Left ventricle myocardium superior (tissue), 1 donor: ENCODE results near the gene TEX22. TPM values are rescaled to one million over a fixed set of nuclear protein-coding genes. Genes with fewer than 3 reads are reported as not detected.

Experiments
- ATAC-seq: fragments of 200-7000 bp; cut with Tn5 transposase; one replicate; pipeline ENCODE4 v1.9.1; 2020; ENCODE audit warnings: mild to moderate bottlenecking, moderate library complexity
- DNase-seq: peaks from one replicate; pipeline ENCODE4 v3.0.0-alpha.2; 2020
- intact Hi-C: fragments of 100-400 bp; cut with micrococcal nuclease; formaldehyde crosslinking; loops from one replicate; pipeline ENCODE4 v1.11.0; 2022
- total RNA-seq: library from RNA; stranded (reverse); fragmentation: NEBNext Ultra II Directional; extraction: Animal tissue kit (Norgen Biotek cat#: 25700); gene quantifications from one replicate; pipeline ENCODE4 v1.2.1, GENCODE V29; 2021
- donor health status: DM: no; HTN: yes; CAD: no; lungs with severe emphysema.

TEX22 gene
- total RNA-seq, 1 donor from 2014 or later, result 1.6 TPM

- no peak for DNase-seq
- ATAC-seq, result no peak
- intact Hi-C loops, result no loop called here
Observed at GRCh38 chr14:105381446-105382342, 16.6 kb upstream of the TEX22 start.

- no peak for DNase-seq
- intact Hi-C loops, result no loop called here
- no peak for ATAC-seq
Observed at GRCh38 chr14:105382343-105383082, 15.8 kb upstream of the TEX22 start.

DNA sequence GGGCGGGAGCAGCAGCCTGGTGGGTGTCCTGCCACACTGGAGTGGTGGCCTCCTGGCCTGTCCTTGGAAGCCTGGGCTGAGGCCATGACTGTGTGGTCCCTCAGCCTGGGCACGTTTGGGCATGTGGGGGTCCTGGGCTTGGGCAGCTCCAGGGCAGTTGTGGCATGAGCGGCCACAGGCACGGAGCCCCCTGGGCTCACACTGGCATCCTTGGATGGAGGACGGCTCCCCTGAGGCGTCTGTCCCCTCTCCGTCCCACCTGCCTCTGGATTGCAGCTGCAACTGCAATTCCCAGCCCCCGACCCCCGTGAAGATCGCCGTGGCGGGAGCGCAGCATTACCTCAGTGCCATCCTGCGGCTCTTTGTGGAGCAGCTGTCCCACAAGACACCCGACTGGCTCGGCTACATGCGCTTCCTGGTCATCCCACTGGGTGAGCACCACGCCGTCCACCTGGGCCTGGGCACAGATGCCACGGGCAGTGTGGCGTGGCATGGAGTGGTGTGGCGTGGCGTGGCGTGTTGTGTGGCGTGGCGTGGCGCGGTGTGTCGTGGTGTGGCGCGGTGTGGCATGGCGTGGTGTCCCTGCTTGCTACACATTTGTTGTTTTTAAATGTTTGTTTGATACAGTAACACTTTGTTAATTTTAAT, 15.1 kb upstream of the TEX22 start:
- no peak for ATAC-seq
- peak; percentile 19 for DNase-seq
- intact Hi-C loops, result no loop called here

DNA sequence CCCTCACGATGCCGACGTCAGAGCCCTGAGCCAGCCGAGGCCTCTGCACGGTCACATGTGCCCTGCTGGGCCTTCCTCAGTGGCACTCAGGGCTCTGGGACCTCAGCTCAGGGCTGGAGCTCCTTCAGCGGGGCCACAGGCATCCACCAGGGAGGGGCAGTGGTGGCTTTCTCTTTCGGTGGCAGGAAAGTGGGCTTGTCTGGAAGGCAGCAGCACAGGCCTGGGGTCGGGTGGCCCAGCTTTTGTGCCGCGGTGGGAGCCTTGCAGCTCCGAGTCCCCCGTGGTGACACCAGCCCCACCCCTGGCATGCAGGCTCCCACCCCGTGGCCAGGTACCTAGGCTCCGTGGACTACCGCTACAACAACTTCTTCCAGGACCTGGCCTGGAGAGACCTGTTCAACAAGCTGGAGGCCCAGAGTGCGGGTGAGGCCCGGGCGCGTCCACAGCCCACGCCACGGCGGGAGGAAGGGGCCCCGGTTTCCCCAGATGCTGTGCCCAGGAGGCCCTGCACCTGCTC, 14.2 kb upstream of the TEX22 start:
- DNase-seq (no peak), ATAC-seq (no peak)
- intact Hi-C loops, result no loop called here

- ATAC-seq (no peak), DNase-seq (no peak)
- intact Hi-C loops, result no loop called here
Observed at GRCh38 chr14:105384605-105385321, 13.6 kb upstream of the TEX22 start.

DNA sequence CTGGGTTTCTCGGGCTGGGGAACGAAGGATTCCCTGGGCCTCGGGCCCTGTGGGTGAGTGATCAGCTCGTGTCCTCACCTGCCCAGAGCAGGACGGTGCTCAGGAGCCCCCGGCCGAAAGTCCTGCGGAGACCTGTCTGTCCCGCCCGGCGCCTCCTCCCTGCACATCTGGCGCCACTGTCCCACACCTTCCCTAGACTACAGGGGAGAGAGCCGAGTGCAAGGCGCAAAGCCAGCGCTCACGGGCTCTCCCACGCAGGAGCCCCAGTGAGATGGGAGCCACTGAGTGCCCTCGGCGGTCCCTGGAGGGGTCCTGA, 13.1 kb upstream of the TEX22 start:
- DNase-seq, result no peak
- no peak for ATAC-seq
- intact Hi-C loops, result no loop called here

- ATAC-seq (peak; percentile 17), DNase-seq (no peak)
- intact Hi-C loops, result no loop called here
Observed at GRCh38 chr14:105385698-105386365, 12.5 kb upstream of the TEX22 start.

DNA sequence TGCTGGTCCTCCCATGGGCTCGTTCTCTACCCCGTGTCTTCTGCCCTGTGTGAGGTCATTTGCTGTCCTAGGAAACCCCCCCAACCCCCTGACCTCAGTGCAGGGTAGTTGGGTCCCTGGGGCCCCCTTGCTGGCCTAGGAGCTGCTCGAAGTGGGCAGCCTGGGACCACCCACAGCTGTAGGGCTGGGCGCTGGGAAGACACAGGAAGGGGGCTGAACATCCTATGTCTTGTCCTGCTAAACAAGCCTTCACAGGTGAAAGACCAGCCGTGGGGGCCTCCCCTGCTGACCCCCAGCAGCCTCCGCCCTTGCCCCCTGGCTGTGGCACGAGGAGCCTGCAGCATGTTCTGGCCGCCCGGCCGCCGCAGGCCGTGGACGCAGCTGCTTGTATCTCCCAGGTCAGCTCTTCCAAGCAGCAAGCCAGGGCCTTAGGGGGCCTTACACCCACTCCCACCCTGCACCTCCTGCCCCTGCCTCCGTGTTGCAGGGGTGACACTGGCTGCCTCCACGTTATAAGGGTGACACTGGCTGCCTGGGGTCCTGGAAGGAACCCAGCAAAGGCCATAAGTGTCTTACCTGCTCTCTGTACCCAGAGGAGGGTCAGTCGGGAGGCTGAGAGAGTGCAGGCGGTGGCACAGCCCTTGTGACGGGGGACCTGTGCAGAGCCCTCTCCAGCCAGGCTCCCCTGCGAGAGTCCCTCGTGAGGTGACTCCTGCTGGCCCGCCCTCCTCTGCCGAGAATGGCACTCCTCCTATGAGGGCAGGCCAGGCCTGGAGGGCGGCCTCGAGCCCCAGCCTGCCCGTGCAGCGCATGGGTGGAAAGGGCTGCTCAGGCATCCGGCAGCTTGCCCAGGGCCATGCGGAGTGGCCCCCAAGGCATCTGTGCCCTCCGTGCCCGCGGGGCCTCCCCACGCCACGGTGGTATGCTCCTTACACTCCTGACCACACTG, 11.5 kb upstream of the TEX22 start:
- intact Hi-C loops, result no loop called here
- ATAC-seq (no peak), DNase-seq (peak; percentile 20)

GRCh38 chr14:105387530-105387922, 10.8 kb upstream of the TEX22 start:
- no peak for DNase-seq
- intact Hi-C loops, result no loop called here
- ATAC-seq, result no peak

- DNase-seq (no peak), ATAC-seq (peak; percentile 26)
- intact Hi-C loops, result no loop called here
Observed at GRCh38 chr14:105388110-105388951, 10.0 kb upstream of the TEX22 start.

GRCh38 chr14:105388976-105389375, 9.4 kb upstream of the TEX22 start:
- DNase-seq, result no peak
- intact Hi-C loops, result no loop called here
- no peak for ATAC-seq

DNA sequence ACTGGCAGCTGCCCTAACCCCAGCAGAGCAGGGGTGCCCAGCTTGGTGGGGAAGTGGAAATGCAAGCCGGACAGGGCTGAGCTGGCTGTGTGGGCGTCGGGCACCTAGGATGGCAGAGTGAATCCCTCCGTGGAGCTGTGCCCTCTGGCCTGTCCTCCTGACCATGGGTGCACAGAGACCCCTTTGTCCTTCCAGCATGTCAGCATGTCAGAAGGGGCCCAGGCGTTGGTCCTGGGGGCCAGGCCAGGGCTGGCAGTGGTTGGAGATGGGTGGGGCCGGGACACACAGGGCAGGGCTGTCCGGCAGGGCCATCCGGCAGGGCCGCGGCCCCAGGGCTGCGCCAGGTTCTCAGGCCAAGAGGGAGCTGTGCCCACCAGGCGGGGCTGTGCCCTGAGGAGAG, 8.8 kb upstream of the TEX22 start:
- intact Hi-C loops, result no loop called here
- DNase-seq (no peak), ATAC-seq (peak; percentile 22)

- peak; percentile 38 for ATAC-seq
- no peak for DNase-seq
- intact Hi-C loops, result no loop called here
Observed at GRCh38 chr14:105389976-105390848, 8.1 kb upstream of the TEX22 start.

DNA sequence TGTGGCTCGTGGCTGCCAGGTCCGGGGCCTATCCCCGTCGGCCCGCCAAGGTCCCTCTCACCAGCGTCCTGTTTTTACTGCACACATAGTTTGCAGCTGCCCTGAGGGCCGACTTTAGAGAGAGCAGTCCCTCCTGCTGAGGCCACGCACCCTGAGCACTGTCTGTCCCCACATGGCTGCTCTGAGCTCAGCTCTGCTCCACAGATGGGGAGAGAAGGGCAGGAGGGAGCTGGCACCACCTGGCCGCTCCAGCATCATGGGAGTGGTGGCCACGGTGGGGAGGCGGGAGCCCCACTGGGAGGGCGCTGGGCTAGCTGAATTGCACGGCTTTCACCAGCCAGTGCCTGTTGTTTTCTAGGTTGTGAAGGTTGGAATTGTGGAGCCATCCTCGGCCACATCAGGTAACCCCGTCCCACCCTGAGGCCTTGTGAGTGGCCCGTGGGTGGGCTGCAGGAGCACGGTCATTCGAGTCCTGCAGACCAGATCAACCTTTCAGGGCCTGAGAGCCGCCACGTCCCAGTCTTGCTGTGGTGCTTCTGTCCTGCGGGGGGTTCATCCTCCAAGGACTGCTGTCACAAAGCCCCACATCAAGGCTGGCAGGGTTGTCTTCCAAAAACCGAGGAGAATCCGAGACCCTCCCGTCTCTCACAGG, 7.4 kb upstream of the TEX22 start:
- ATAC-seq (no peak), DNase-seq (no peak)
- intact Hi-C loops, result no loop called here

DNA sequence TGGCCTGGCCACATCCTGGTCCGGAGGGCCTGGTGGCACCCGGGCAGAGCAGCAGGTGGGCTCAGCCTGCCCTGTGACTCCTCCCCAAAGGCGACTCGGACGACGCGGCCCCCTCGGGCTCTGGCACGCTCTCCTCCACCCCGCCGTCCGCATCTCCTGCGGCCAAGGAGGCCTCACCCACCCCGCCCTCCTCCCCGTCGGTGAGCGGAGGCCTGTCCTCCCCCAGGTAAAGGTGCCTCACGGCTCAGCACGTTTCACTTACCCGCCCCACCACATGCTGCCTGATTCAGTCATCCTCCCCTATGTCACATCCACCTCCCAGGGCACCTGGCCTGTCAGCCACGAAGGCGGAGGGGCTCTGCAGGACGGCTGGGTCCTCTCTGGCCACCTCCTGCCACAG, 6.8 kb upstream of the TEX22 start:
- no peak for ATAC-seq
- DNase-seq, result no peak
- intact Hi-C loops, result no loop called here
